ENCODE measurements around the gene GABRR1.

The GABRR1 gene

DNA sequence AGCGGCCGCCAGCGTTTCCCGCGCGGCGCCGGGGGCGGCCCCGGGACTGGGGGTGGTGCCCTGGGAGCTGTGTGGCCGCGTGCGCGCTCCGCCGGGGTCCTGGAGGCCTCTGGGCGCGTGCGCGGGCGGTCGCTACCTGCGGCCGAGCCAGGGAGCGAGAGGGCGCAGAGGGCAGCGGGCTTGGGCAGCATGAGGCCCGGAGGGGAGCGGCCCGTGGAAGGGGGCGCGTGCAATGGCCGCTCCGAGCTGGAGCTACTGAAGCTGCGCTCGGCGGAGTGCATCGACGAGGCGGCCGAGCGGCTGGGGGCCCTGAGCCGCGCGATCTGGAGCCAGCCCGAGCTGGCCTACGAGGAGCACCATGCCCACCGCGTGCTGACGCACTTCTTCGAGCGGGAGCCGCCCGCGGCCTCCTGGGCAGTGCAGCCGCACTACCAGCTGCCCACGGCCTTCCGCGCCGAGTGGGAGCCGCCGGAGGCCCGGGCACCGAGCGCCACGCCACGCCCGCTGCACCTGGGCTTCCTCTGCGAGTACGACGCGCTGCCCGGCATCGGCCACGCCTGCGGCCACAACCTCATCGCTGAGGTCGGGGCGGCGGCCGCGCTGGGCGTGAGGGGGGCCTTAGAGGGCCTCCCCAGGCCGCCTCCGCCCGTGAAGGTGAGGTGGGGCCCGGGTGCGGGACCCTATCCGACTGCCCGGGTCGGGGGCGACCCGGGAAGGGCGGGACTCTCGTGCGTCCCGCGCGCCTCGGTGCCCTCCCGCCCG, 71.0 kb downstream of the GABRR1 start, which contains the start of gene PM20D2:
Gene PM20D2, plus strand, starts transcription at position 100 of the 762 bp plus-strand sequence. Its CDS starts 90 bp downstream, at position 190.
- H3K27ac ChIP-seq = peak within 1 kb of the TSS; percentile 87
- DNase-seq (ENCODE audit: low spot score) = peak; percentile 72
- TF ChIP-seq, protein P1, sequence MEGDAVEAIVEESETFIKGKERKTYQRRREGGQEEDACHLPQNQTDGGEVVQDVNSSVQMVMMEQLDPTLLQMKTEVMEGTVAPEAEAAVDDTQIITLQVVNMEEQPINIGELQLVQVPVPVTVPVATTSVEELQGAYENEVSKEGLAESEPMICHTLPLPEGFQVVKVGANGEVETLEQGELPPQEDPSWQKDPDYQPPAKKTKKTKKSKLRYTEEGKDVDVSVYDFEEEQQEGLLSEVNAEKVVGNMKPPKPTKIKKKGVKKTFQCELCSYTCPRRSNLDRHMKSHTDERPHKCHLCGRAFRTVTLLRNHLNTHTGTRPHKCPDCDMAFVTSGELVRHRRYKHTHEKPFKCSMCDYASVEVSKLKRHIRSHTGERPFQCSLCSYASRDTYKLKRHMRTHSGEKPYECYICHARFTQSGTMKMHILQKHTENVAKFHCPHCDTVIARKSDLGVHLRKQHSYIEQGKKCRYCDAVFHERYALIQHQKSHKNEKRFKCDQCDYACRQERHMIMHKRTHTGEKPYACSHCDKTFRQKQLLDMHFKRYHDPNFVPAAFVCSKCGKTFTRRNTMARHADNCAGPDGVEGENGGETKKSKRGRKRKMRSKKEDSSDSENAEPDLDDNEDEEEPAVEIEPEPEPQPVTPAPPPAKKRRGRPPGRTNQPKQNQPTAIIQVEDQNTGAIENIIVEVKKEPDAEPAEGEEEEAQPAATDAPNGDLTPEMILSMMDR (conservative IDR thresholded peaks at IDR 0.05; ENCODE audit: low read depth) = no peak
- CTCF ChIA-PET = interaction anchor here (0.6 to 1.9 kb wide), 3 partner anchors 34 to 727 kb away, joined by 3 to 13 read pairs (median 3); no protein-coding TSS in a partner anchor
- POLR2A ChIA-PET (ENCODE audit: low non-redundant PET) = no interaction called here

DNA sequence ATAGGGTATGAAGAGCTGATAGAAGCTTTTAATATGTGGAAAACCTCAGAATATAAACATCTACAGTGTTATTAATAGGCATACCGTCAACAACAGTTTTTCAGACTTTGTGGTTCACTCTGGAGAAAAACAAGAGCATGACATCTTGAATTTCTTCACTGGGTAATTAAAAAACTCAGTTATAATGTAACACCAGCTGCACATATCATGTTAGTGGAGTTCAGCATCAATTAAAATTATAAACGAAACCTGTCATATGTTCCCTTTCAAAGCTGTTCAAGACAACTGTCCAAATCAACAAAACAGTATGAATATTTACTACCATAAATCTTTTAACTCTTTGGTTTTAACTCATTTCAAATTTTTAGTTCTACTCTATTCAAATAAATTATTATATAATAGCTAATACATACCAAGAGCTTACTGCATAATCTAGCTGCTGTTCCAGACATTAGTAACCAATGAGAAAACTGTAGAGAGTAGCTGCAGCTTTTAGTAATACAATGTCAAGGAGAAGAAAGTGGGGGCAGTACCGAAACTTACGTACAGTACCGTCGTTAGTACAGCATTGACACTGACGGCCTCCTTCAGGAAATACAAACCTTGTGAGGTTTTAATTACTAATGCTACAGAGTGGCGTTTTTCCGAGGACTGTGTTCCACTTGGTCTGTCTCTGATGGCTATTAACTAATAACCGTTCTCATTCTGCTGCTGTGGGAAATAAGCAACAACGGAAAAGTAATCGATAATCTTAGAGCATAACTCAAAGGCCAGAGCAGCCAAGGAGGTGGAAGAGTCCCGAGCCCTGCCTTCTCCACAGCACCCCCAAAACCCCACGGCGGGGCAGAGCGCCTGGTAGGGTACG, 71.8 kb downstream of the GABRR1 start:
- POLR2A ChIA-PET (ENCODE audit: low non-redundant PET) = no interaction called here
- DNase-seq (ENCODE audit: low spot score) = peak; percentile 30
- TF ChIP-seq, protein P1 (conservative IDR thresholded peaks at IDR 0.05; ENCODE audit: low read depth) = no peak
- CTCF ChIA-PET = interaction anchor here (0.6 to 1.9 kb wide), 3 partner anchors 34 to 728 kb away, joined by 3 to 13 read pairs (median 3); no protein-coding TSS in a partner anchor
- H3K27ac ChIP-seq = peak overlapping the region; percentile 87

DNA sequence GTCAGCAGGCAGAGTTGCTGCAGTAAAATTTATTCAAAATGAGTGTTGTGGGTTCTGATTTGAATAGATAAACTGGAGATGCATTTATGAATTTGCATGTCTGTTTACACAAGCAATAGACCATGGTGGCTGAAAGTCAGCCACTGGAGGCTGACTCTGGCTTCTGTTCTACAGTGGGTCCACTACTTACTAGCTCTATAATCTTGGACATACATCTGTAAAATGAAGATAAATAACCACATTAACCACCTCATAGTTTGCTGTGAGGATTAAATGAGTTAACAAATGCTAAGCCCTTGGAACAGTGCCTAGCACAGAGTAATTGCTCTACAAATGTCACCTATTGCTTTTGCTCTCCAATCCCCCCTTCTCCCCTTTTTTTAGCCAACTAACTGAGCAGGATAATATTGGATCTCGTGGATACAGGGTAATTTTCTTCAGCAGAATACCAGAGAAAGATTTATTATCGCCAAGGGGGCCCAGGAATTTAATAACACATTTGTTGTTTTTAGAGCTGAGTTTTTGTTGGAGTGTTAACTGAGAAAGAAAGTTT, 72.7 kb downstream of the GABRR1 start:
- H3K27ac ChIP-seq = no peak overlapping the region
- DNase-seq (ENCODE audit: low spot score) = no peak
- ChIA-PET CTCF (interaction anchor here (0.6 to 1.9 kb wide), 2 partner anchors 161 to 210 kb away, joined by 4 to 13 read pairs; no protein-coding TSS in a partner anchor), POLR2A (ENCODE audit: low non-redundant PET) (no interaction called here)
- TF ChIP-seq, protein P1 (conservative IDR thresholded peaks at IDR 0.05; ENCODE audit: low read depth) = no peak

DNA sequence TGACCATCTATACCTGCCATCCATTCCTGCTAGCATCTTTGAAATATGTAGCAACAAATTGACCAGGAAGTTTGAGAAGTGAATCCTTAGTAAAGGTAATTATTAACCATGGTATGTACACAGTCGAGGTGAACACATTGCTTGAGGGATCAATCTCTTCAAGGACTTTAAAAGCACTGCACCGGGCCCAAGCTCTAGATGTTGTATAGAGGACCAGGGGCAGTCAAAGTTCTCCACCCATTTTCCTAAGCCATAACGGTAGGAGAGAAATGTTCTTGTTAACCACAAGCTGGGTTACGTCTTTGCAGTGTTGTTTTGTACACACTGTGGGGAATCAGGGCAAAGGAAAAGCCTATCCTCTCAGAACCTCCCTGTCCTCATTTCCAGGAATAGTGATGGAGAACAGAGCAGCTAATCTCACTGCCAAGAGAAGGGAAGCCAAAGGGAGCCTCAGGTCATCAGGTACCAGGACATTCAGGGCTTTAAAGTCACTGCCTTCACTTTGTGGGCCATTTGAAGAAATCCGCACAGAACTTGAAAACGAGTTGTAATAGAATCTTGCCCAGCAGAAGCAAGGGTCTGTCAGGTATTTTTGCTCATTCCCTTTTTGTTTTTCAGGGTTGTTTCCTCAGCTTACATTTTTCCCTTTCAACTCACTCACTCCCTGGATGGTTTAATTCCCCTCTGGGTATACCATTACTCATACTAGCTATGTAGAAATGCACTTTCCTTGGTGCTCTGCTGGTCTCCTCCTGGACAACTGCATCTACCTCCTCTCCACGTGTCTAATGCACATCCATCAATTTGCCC, 76.6 kb downstream of the GABRR1 start:
- H3K27ac ChIP-seq = no peak overlapping the region
- ChIA-PET POLR2A (ENCODE audit: low non-redundant PET) (no interaction called here), CTCF (no interaction called here)
- TF ChIP-seq, protein P1 (conservative IDR thresholded peaks at IDR 0.05; ENCODE audit: low read depth) = no peak
- DNase-seq (ENCODE audit: low spot score) = no peak

DNA sequence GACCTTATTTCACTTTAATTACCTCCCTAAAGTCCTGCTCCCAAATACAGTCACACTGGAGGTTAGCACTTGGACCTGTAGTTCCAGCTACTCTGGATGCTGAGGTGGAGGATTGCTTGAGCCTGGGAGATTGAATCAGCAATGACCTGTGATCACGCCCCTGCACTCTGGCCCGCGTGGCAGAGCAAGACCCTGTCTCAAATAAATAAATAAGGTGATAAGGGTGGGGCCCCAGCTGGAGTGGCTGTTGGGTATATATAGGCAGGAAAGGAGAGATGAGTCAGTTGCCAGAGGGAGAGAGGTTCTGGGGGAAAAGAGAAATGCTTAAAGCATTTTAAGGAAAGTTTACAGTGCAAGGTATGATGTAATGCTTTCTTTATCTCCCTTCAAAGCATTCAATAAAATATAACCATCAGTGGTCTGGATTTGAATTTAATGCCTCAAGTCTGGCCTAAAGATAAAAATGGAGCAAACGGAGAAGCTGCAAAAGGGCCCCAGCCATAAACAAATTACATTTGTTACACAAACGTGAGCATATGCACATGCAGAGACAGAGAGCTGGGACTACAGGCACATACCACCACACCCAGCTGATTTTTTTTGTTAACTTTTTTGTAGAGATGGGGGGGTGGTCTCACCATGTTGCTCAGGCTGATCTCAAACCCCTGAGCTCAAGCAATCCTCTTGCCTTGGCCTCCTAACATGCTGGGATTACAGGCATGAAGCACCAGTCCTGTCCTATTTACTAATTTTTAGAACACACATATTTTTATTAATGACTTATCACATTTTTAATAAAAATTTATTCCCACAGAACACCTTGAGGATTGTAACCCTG, 77.4 kb downstream of the GABRR1 start:
- CTCF ChIA-PET = interaction anchor here (0.7 kb wide), 1 partner anchor 167 kb away, joined by 4 read pairs; no protein-coding TSS in a partner anchor
- TF ChIP-seq, protein P1 (conservative IDR thresholded peaks at IDR 0.05; ENCODE audit: low read depth) = no peak
- peak; percentile 18 for DNase-seq (ENCODE audit: low spot score)
- H3K27ac ChIP-seq = no peak overlapping the region
- POLR2A ChIA-PET (ENCODE audit: low non-redundant PET) = no interaction called here
